Muscle of back (tissue), 11 donors: ENCODE measurements around the gene CA10. TPM values are rescaled to one million over a fixed set of nuclear protein-coding genes. Genes with fewer than 3 reads are reported as not detected.
A peak's percentile ranks its signal among the peaks of the same experiment; 100 is the strongest.

Experiments used
- DNase-seq, 3 donors: peaks; one replicate each; pipeline versions ENCODE4 v3.0.0 to v3.0.0-alpha.2; 2013
- polyA plus RNA-seq, 10 donors: library from polyadenylated mRNA; unstranded; fragments of 120-200 nt; gene quantifications; one replicate each; pipeline ENCODE4 v1.2.1, GENCODE V29; 2013; ENCODE audit not compliant: insufficient read length in 10 of 10

The CA10 gene
- polyA plus RNA-seq, 10 donors = 2.0 to 10.0 (median 6.0) TPM

GRCh38 chr17:51601622-51602261 lies 556.8 kb downstream of the CA10 start:
- DNase-seq = no peak

- DNase-seq = no peak
These were observed 559.7 kb downstream of the CA10 start for GRCh38 chr17:51598824-51599223.

GRCh38 chr17:51597345-51597744 lies 561.2 kb downstream of the CA10 start:
- DNase-seq = no peak

GRCh38 chr17:51595826-51596398 lies 562.6 kb downstream of the CA10 start:
- DNase-seq = peak in 1 of 3 donors; percentile 72

GRCh38 chr17:51590071-51590656 lies 568.4 kb downstream of the CA10 start:
- peak; percentile 34 to 91 (median 75) for DNase-seq

GRCh38 chr17:51588063-51588462 lies 570.5 kb downstream of the CA10 start:
- no peak for DNase-seq

GRCh38 chr17:51587516-51587915 lies 571.0 kb downstream of the CA10 start:
- DNase-seq = no peak

- no peak for DNase-seq
These were observed 572.9 kb downstream of the CA10 start for GRCh38 chr17:51585514-51586104.

- no peak for DNase-seq
These were observed 577.6 kb downstream of the CA10 start for GRCh38 chr17:51580869-51581268.
